Panc1 (cell line): ENCODE measurements around the gene M6PR. TPM values are rescaled to one million over a fixed set of nuclear protein-coding genes. Genes with fewer than 3 reads are reported as not detected.

Source experiments
- ATAC-seq: fragments of 200-7000 bp; cut with Tn5 transposase; 2 replicates; pipeline ENCODE4 v1.9.1; 2020; ENCODE audit warnings: mild to moderate bottlenecking, moderate library complexity
- BruUV-seq: library from RNA; stranded (reverse); fragments of 400-500 nt; replicated peaks from 2 replicates; lab custom pipeline; 2021; lab: Mats Ljungman, UMichigan
- CTCF ChIA-PET: fragments of 300-600 bp; sonication (Branson Sonifier 250); formaldehyde crosslinking; loops from one replicate; lab custom pipeline; 2022; ENCODE audit warnings: antibody characterized with exemption; lab: Charles Lee
- POLR2A ChIA-PET: fragments of 300-600 bp; sonication (Branson Sonifier 250); formaldehyde crosslinking; loops from one replicate; lab custom pipeline; 2022; ENCODE audit warnings: antibody characterized with exemption; lab: Charles Lee
- DNase-seq: peaks from one replicate; pipeline ENCODE4 v3.0.0-alpha.2; 2010; ENCODE audit warnings: low read depth, low spot score
- H3K27ac ChIP-seq: 2 replicates; pipeline ENCODE4 v1.5.1; 2011; ENCODE audit warnings: mild to moderate bottlenecking, low read length, inconsistent platforms
- H3K27me3 ChIP-seq: fragments of 200-500 bp; sonication (Bioruptor generic); 2 replicates; pipeline ENCODE4 v1.6.0; 2014; ENCODE audit warnings: low read length, inconsistent platforms; ENCODE audit not compliant: control insufficient read depth, insufficient read depth
- H3K36me3 ChIP-seq: fragments of 200-500 bp; sonication (Bioruptor generic); 2 replicates; pipeline ENCODE4 v1.5.1; 2014; ENCODE audit warnings: inconsistent platforms, mild to moderate bottlenecking, low read length, moderate library complexity; ENCODE audit not compliant: control insufficient read depth, insufficient read depth
- H3K4me1 ChIP-seq: 2 replicates; pipeline ENCODE4 v1.5.1; 2011; ENCODE audit warnings: inconsistent platforms, mild to moderate bottlenecking, low read length, moderate library complexity; ENCODE audit not compliant: control insufficient read depth, insufficient read depth
- H3K4me3 ChIP-seq, 2 experiments: 2 replicates each; pipeline ENCODE4 v1.5.1; 2011 to 2012; ENCODE audit warnings: low read depth in 2 of 2, low read length in 2 of 2, mild to moderate bottlenecking in 2 of 2, inconsistent platforms in 1 of 2, moderate library complexity in 1 of 2
- H3K9me3 ChIP-seq: fragments of 200-500 bp; sonication (Bioruptor generic); 2 replicates; pipeline ENCODE4 v1.5.1; 2014; ENCODE audit warnings: low read depth, mild to moderate bottlenecking, inconsistent platforms, low read length, moderate library complexity; ENCODE audit not compliant: control insufficient read depth, insufficient read depth
- POLR2AphosphoS5 ChIP-seq: IDR thresholded peaks from 2 replicates; pipeline ENCODE4 v1.6.1; 2012; ENCODE audit warnings: mild to moderate bottlenecking, low read depth, low read length, moderate library complexity
- SIN3A ChIP-seq: IDR thresholded peaks from 2 replicates; pipeline ENCODE4 v1.6.1; 2012; ENCODE audit warnings: low read depth, mild to moderate bottlenecking, low read length, moderate library complexity, borderline replicate concordance; ENCODE audit not compliant: insufficient read depth
- TCF7L2 ChIP-seq: IDR thresholded peaks from 2 replicates; pipeline ENCODE4 v1.6.1; 2011; ENCODE audit warnings: mild to moderate bottlenecking, low read depth, low read length, inconsistent platforms
- in situ Hi-C: cut with HindIII; loops from 2 replicates; pipeline ENCODE4 v1.10.0; 2016; ENCODE audit warnings: low sequenced_read_pairs, low pct_unique_long_range_greater_than_20kb
- intact Hi-C: fragments of 100-400 bp; cut with micrococcal nuclease; formaldehyde crosslinking; loops from one replicate; pipeline ENCODE4 v1.10.0; 2022; ENCODE audit not compliant: unreplicated experiment
- total RNA-seq: library from RNA; stranded (reverse); gene quantifications from one replicate; pipeline ENCODE4 v1.2.1, GENCODE V29; 2021; ENCODE audit not compliant: unreplicated experiment
- TF ChIP-seq, protein P1 (sequence below), 2 experiments: IDR thresholded peaks; 2 replicates each; pipeline ENCODE4 v1.6.1; 2011 to 2012; ENCODE audit warnings: low read depth in 2 of 2, control low read depth in 1 of 2, low read length in 1 of 2, mild to moderate bottlenecking in 1 of 2, moderate library complexity in 1 of 2; ENCODE audit not compliant: insufficient read depth in 1 of 2
- TF ChIP-seq, protein P2 (sequence below): fragments of 450-650 bp; IDR thresholded peaks from 2 replicates; pipeline ENCODE4 v1.5.1; 2017; ENCODE audit warnings: mild to moderate bottlenecking

Gene M6PR
- total RNA-seq, 1 experiment from 2014 or later = 161 TPM

DNA sequence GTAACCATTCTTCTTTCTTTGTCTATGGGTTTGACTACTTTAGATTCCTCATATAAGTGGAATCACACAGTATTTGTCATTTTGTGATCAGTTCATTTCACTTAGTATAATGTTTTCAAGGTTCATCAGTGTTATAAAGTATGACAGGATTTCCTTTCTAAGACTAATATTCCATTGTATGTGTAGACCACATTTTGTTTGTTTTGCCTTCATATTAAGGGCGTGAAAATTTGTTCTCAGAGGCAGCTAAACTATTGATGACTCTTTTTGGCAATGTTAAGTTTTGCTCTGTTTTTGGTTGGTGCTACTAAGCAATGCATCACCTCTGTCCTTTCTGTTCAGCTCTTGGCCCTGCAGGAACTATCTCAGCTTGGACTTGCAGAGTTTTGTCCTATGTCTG is 38.2 kb upstream of the M6PR start:
- no peak for TF ChIP-seq SIN3A
- TF ChIP-seq TCF7L2 = no peak
- TF ChIP-seq, protein P1, sequence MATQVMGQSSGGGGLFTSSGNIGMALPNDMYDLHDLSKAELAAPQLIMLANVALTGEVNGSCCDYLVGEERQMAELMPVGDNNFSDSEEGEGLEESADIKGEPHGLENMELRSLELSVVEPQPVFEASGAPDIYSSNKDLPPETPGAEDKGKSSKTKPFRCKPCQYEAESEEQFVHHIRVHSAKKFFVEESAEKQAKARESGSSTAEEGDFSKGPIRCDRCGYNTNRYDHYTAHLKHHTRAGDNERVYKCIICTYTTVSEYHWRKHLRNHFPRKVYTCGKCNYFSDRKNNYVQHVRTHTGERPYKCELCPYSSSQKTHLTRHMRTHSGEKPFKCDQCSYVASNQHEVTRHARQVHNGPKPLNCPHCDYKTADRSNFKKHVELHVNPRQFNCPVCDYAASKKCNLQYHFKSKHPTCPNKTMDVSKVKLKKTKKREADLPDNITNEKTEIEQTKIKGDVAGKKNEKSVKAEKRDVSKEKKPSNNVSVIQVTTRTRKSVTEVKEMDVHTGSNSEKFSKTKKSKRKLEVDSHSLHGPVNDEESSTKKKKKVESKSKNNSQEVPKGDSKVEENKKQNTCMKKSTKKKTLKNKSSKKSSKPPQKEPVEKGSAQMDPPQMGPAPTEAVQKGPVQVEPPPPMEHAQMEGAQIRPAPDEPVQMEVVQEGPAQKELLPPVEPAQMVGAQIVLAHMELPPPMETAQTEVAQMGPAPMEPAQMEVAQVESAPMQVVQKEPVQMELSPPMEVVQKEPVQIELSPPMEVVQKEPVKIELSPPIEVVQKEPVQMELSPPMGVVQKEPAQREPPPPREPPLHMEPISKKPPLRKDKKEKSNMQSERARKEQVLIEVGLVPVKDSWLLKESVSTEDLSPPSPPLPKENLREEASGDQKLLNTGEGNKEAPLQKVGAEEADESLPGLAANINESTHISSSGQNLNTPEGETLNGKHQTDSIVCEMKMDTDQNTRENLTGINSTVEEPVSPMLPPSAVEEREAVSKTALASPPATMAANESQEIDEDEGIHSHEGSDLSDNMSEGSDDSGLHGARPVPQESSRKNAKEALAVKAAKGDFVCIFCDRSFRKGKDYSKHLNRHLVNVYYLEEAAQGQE (IDR thresholded peaks at IDR 0.05; ENCODE audit: insufficient read depth in 1 of 2, low read depth in 2 of 2, low read length in 1 of 2) = no peak
- TF ChIP-seq, protein P2, sequence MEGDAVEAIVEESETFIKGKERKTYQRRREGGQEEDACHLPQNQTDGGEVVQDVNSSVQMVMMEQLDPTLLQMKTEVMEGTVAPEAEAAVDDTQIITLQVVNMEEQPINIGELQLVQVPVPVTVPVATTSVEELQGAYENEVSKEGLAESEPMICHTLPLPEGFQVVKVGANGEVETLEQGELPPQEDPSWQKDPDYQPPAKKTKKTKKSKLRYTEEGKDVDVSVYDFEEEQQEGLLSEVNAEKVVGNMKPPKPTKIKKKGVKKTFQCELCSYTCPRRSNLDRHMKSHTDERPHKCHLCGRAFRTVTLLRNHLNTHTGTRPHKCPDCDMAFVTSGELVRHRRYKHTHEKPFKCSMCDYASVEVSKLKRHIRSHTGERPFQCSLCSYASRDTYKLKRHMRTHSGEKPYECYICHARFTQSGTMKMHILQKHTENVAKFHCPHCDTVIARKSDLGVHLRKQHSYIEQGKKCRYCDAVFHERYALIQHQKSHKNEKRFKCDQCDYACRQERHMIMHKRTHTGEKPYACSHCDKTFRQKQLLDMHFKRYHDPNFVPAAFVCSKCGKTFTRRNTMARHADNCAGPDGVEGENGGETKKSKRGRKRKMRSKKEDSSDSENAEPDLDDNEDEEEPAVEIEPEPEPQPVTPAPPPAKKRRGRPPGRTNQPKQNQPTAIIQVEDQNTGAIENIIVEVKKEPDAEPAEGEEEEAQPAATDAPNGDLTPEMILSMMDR = no peak
- TF ChIP-seq POLR2AphosphoS5 = no peak
- DNase-seq (no peak), ATAC-seq (no peak)
- H3K27me3 ChIP-seq = no peaks in the 10 kb centered on the region
- CTCF ChIA-PET = no interaction called here
- H3K9me3 ChIP-seq = no peaks in the 10 kb centered on the region
- H3K27ac ChIP-seq = no peak overlapping the region
- H3K4me3 ChIP-seq = no peak overlapping the region
- intact Hi-C loops = no loop called here
- no TSS peak for BruUV-seq
- in situ Hi-C loops = no loop called here
- no peaks in the 10 kb centered on the region for H3K4me1 ChIP-seq
- POLR2A ChIA-PET = no interaction called here
- no peaks in the 10 kb centered on the region for H3K36me3 ChIP-seq

DNA sequence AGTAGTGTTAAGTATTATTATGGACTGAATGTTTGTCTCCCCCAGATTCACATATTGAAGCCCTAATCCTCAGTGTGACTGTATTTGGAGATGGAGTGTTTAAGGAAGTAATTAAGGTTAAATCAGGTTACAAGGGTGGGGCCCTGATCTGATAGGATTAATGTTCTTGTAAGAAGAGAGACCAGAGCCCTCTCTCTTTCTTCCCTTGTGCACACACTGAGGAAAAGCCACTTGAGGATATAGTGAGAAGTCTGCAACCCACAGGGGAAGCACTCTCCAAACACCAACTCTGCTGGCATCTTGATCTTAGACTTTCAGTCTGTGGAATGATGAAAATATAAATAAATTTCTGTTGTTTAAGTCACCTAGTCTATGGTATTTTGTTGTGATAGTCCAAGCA is 37.7 kb upstream of the M6PR start:
- no peak for DNase-seq
- no peak for ATAC-seq
- TF ChIP-seq SIN3A (no peak), POLR2AphosphoS5 (no peak), TCF7L2 (no peak)
- TF ChIP-seq, protein P2 = no peak
- TF ChIP-seq, protein P1 (IDR thresholded peaks at IDR 0.05; ENCODE audit: insufficient read depth in 1 of 2, low read depth in 2 of 2, low read length in 1 of 2) = no peak
- Histone ChIP-seq H3K36me3 (no peaks in the 10 kb centered on the region), H3K4me3 (no peak overlapping the region), H3K27me3 (no peaks in the 10 kb centered on the region), H3K9me3 (no peaks in the 10 kb centered on the region), H3K27ac (no peak overlapping the region), H3K4me1 (no peaks in the 10 kb centered on the region)
- intact Hi-C loops = no loop called here
- ChIA-PET POLR2A (no interaction called here), CTCF (no interaction called here)
- in situ Hi-C loops = no loop called here
- no TSS peak for BruUV-seq
